Measurements from ENCODE around the gene ZG16B. TPM values are rescaled to one million over a fixed set of nuclear protein-coding genes. Genes with fewer than 3 reads are reported as not detected.

The ZG16B gene
- total and polyA plus RNA-seq, 10 donors = 0.73 to 3.8 (median 1.5) TPM; not detected in 1

- 71 to 85% (median 80%) methylated on average over 26 of the region's 26 CpGs for WGBS, 5 donors
- no peaks in the 10 kb centered on the region for H3K36me3 ChIP-seq
- no peak for TF ChIP-seq POLR2AphosphoS5 (IDR thresholded peaks at IDR 0.05)
- no peak for TF ChIP-seq CTCF (IDR thresholded peaks at IDR 0.05 in 8 of 11, conservative IDR thresholded peaks at IDR 0.05 in 3 of 11)
- TF ChIP-seq POLR2A (IDR thresholded peaks at IDR 0.05) = no peak
- peaks cover 0 to 31% (median 0%) of the 10 kb centered on the region in 7 donors for H3K27me3 ChIP-seq (replicated peaks in 1 of 7)
- intact Hi-C loops (cut with DNase I; ENCODE audit: low total_unique reads) = no loop called here
- peak; percentile 59 for DNase-seq
- H3K27ac ChIP-seq = no peak overlapping the region
- peaks cover 0 to 22% (median 9%) of the 10 kb centered on the region in 6 donors for H3K4me1 ChIP-seq
- H3K4me3 ChIP-seq = no peak overlapping the region
- H3K9me3 ChIP-seq = no peaks in the 10 kb centered on the region
Measured at GRCh38 chr16:2825049-2825742, 4.9 kb upstream of the ZG16B start.

DNA sequence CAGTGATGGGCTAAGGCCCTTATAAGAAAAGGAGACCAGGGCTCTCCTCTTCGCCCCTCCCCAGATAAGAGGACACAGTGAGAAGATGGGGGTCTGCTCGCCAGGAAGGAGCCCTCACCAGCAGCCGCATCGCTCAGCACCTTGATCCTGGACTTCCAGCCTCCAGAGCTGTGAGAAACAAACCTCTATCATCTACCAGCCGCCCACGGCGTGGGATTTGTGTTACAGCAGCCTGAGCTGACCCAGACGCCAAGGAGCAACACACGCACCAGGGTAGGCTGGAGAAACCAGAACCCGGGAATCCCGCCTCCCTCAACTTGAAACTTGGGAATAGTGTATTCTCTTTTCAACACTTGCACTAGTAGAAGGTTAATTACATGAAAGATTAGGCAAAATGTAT is 4.2 kb upstream of the ZG16B start:
- no peak overlapping the region for H3K4me3 ChIP-seq
- 83 to 93% (median 87%) methylated on average over 9 to 11 of the region's 11 CpGs for WGBS, 5 donors
- DNase-seq = peak; percentile 40
- TF ChIP-seq CTCF (IDR thresholded peaks at IDR 0.05 in 8 of 11, conservative IDR thresholded peaks at IDR 0.05 in 3 of 11) (no peak), POLR2A (IDR thresholded peaks at IDR 0.05) (no peak), POLR2AphosphoS5 (IDR thresholded peaks at IDR 0.05) (no peak)
- peaks cover 0 to 33% (median 0%) of the 10 kb centered on the region in 7 donors for H3K27me3 ChIP-seq (replicated peaks in 1 of 7)
- no peak overlapping the region for H3K27ac ChIP-seq
- H3K36me3 ChIP-seq = no peaks in the 10 kb centered on the region
- peaks cover 0 to 29% (median 10%) of the 10 kb centered on the region in 6 donors for H3K4me1 ChIP-seq
- no peaks in the 10 kb centered on the region for H3K9me3 ChIP-seq
- intact Hi-C loops (cut with DNase I; ENCODE audit: low total_unique reads) = no loop called here

DNA sequence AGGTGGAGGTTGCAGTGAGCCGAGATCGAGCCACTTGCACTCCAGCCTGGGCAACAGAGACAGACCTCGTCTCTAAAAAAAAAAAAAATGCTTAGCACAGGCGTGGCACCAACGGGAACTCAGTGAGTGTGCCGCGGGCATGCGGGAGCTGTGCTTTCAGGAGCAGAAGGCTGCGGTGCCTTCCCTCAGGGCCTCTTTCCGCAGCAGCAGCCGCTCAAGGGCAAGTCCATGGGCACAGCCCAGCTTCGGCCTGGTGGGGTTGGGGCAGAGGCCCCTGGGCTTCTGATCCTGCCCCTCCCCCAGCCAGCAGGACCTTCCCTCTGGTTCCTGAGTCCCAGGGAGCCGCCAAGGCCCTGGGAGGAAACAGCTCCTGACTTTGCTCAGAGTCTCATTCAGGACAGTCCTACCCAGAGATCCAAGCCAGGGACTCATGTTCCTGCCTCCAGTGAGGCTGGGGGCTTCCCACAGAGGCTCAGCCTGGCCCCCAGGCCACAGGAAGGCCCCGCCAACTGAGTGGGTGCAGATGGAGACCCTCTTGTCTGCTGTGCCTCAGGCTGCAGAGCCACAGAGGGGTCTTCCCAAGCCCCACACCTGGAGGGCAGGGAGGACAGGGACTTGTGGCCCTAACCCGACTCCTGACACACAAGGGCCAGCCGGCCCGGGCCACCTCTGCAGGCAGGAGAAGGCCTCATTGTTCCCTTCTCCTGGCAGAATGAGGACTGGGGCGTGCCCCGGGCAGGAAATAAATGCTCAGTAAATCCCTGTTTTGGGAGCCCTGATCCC is 3.3 kb upstream of the ZG16B start:
- peaks cover 0 to 30% (median 10%) of the 10 kb centered on the region in 6 donors for H3K4me1 ChIP-seq
- H3K9me3 ChIP-seq = no peaks in the 10 kb centered on the region
- H3K27ac ChIP-seq = no peak overlapping the region
- H3K27me3 ChIP-seq (replicated peaks in 1 of 7) = peaks cover 0 to 42% (median 0%) of the 10 kb centered on the region in 7 donors
- intact Hi-C loops (cut with DNase I; ENCODE audit: low total_unique reads) = no loop called here
- no peaks in the 10 kb centered on the region for H3K36me3 ChIP-seq
- H3K4me3 ChIP-seq = no peak overlapping the region
- WGBS, 5 donors = 70 to 85% (median 73%) methylated on average over 15 to 19 of the region's 19 CpGs
- peak; percentile 64 for DNase-seq
- TF ChIP-seq POLR2A (IDR thresholded peaks at IDR 0.05) = no peak

- H3K27ac ChIP-seq = no peak overlapping the region
- 80 to 94% (median 84%) methylated on average over 9 to 15 of the region's 15 CpGs for WGBS, 5 donors
Measured at GRCh38 chr16:2827374-2827791, 2.7 kb upstream of the ZG16B start.

More at GRCh38 chr16:2827374-2827791, 2.7 kb upstream of the ZG16B start:
- peaks cover 0 to 30% (median 10%) of the 10 kb centered on the region in 6 donors for H3K4me1 ChIP-seq
- no peaks in the 10 kb centered on the region for H3K9me3 ChIP-seq
- TF ChIP-seq POLR2A (IDR thresholded peaks at IDR 0.05) (no peak), CTCF (IDR thresholded peaks at IDR 0.05 in 8 of 11, conservative IDR thresholded peaks at IDR 0.05 in 3 of 11) (no peak), POLR2AphosphoS5 (IDR thresholded peaks at IDR 0.05) (no peak)
- DNase-seq = peak; percentile 59
- H3K27me3 ChIP-seq (replicated peaks in 1 of 7) = peaks cover 0 to 48% (median 0%) of the 10 kb centered on the region in 7 donors
- intact Hi-C loops (cut with DNase I; ENCODE audit: low total_unique reads) = no loop called here
- H3K36me3 ChIP-seq = no peaks in the 10 kb centered on the region
- no peak overlapping the region for H3K4me3 ChIP-seq

All from spleen (tissue), 11 donors.